ENCODE data around the gene RAD17.

GRCh38 chr5:69414885-69415583, 45.4 kb downstream of the RAD17 start, which contains the start of gene MARVELD2:
- no peak for TF ChIP-seq GATA2 (IDR thresholded peaks at IDR 0.05; ENCODE audit: low read depth, low read length)
- TF ChIP-seq GATA3 (IDR thresholded peaks at IDR 0.05; ENCODE audit: low read depth, low read length) = no peak

Data from SH-SY5Y (cell line).